Liver (tissue), 3 donors: Measurements from ENCODE around the gene PDXDC1.
"Not testable (repeated sequence)": the region's sequence is repeated elsewhere in the genome, so short reads cannot be mapped to it uniquely, and the experiment has no call there.

Source experiments
- EGR1 ChIP-seq, 2 donors: IDR thresholded peaks; 2 replicates each; pipeline ENCODE4 v1.6.1; 2016 to 2018; ENCODE audit warnings: antibody characterized with exemption in 2 of 2, low read depth in 2 of 2
- FOXA1 ChIP-seq: IDR thresholded peaks from 2 replicates; pipeline ENCODE4 v1.6.1; 2016; ENCODE audit warnings: antibody characterized with exemption
- JUND ChIP-seq, 2 donors: IDR thresholded peaks; 2 replicates each; pipeline ENCODE4 v1.6.1; 2016; ENCODE audit warnings: antibody characterized with exemption in 2 of 2
- RAD21 ChIP-seq, 2 donors: IDR thresholded peaks; 2 replicates each; pipeline ENCODE4 v1.6.1; 2016; ENCODE audit warnings: antibody characterized with exemption in 2 of 2, mild to moderate bottlenecking in 2 of 2
- RXRA ChIP-seq, 2 donors: IDR thresholded peaks; 2 replicates each; pipeline ENCODE4 v1.6.1; 2017 to 2018; ENCODE audit warnings: antibody characterized with exemption in 2 of 2, mild to moderate bottlenecking in 1 of 2
- SP1 ChIP-seq: IDR thresholded peaks from 2 replicates; pipeline ENCODE4 v1.6.1; 2018; ENCODE audit warnings: antibody characterized with exemption, mild to moderate bottlenecking
- TAF1 ChIP-seq: conservative IDR thresholded peaks from 2 replicates; pipeline ENCODE4 v1.6.1; 2016; ENCODE audit warnings: antibody characterized with exemption, mild to moderate bottlenecking
- YY1 ChIP-seq: IDR thresholded peaks from 2 replicates; pipeline ENCODE4 v1.6.1; 2016; ENCODE audit warnings: antibody characterized with exemption, mild to moderate bottlenecking
- TF ChIP-seq, protein P1 (sequence below): fragments of 150-350 bp; IDR thresholded peaks from 2 replicates; pipeline ENCODE4 v1.5.1; 2017; ENCODE audit warnings: improper control_type of control experiment, low read depth, low read length; ENCODE audit not compliant: missing input control
- TF ChIP-seq, protein P2 (sequence below): IDR thresholded peaks from 2 replicates; pipeline ENCODE4 v1.6.1; 2016; ENCODE audit warnings: antibody characterized with exemption
- TF ChIP-seq, protein P3 (sequence below): IDR thresholded peaks from 2 replicates; pipeline ENCODE4 v1.6.1; 2016; ENCODE audit warnings: antibody characterized with exemption
- TF ChIP-seq, protein P4 (sequence below): IDR thresholded peaks from 2 replicates; pipeline ENCODE4 v1.6.1; 2016; ENCODE audit warnings: antibody characterized with exemption, mild to moderate bottlenecking
- TF ChIP-seq, protein P5 (sequence below): IDR thresholded peaks from 2 replicates; pipeline ENCODE4 v1.6.1; 2016; ENCODE audit warnings: antibody characterized with exemption
- donor health status: healthy.
- donor health status: healthy.

DNA sequence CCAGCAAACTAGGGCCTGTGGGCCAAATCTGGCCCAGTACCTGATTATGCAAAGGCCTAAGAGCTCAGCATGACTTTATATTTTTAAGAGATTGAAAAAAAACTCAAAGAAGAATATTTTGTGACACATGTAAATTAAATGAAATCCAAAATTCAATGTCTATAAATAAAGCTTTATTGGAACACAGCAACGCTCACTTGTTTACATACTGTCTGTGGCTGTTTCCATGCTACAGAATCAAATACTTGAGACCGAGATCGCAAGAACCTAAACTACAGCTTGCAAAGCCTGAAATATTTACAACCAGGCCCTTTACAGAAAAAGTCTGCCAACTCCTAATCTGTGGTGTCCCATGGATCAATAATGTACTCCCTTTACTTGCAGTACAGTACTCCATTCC is 5.0 kb upstream of the PDXDC1 start:
- TF ChIP-seq, protein P1, sequence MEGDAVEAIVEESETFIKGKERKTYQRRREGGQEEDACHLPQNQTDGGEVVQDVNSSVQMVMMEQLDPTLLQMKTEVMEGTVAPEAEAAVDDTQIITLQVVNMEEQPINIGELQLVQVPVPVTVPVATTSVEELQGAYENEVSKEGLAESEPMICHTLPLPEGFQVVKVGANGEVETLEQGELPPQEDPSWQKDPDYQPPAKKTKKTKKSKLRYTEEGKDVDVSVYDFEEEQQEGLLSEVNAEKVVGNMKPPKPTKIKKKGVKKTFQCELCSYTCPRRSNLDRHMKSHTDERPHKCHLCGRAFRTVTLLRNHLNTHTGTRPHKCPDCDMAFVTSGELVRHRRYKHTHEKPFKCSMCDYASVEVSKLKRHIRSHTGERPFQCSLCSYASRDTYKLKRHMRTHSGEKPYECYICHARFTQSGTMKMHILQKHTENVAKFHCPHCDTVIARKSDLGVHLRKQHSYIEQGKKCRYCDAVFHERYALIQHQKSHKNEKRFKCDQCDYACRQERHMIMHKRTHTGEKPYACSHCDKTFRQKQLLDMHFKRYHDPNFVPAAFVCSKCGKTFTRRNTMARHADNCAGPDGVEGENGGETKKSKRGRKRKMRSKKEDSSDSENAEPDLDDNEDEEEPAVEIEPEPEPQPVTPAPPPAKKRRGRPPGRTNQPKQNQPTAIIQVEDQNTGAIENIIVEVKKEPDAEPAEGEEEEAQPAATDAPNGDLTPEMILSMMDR, result not testable (repeated sequence)
- not testable (repeated sequence) for TF ChIP-seq RXRA (IDR thresholded peaks at IDR 0.05); JUND (IDR thresholded peaks at IDR 0.05); RAD21 (IDR thresholded peaks at IDR 0.05); SP1; EGR1 (IDR thresholded peaks at IDR 0.05; ENCODE audit: low read depth in 2 of 2); YY1; TAF1; FOXA1
- TF ChIP-seq, protein P2, sequence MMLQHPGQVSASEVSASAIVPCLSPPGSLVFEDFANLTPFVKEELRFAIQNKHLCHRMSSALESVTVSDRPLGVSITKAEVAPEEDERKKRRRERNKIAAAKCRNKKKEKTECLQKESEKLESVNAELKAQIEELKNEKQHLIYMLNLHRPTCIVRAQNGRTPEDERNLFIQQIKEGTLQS, result not testable (repeated sequence)
- TF ChIP-seq, protein P3, sequence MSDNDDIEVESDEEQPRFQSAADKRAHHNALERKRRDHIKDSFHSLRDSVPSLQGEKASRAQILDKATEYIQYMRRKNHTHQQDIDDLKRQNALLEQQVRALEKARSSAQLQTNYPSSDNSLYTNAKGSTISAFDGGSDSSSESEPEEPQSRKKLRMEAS, result not testable (repeated sequence)
- TF ChIP-seq, protein P4, sequence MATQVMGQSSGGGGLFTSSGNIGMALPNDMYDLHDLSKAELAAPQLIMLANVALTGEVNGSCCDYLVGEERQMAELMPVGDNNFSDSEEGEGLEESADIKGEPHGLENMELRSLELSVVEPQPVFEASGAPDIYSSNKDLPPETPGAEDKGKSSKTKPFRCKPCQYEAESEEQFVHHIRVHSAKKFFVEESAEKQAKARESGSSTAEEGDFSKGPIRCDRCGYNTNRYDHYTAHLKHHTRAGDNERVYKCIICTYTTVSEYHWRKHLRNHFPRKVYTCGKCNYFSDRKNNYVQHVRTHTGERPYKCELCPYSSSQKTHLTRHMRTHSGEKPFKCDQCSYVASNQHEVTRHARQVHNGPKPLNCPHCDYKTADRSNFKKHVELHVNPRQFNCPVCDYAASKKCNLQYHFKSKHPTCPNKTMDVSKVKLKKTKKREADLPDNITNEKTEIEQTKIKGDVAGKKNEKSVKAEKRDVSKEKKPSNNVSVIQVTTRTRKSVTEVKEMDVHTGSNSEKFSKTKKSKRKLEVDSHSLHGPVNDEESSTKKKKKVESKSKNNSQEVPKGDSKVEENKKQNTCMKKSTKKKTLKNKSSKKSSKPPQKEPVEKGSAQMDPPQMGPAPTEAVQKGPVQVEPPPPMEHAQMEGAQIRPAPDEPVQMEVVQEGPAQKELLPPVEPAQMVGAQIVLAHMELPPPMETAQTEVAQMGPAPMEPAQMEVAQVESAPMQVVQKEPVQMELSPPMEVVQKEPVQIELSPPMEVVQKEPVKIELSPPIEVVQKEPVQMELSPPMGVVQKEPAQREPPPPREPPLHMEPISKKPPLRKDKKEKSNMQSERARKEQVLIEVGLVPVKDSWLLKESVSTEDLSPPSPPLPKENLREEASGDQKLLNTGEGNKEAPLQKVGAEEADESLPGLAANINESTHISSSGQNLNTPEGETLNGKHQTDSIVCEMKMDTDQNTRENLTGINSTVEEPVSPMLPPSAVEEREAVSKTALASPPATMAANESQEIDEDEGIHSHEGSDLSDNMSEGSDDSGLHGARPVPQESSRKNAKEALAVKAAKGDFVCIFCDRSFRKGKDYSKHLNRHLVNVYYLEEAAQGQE, result not testable (repeated sequence)
- TF ChIP-seq, protein P5, sequence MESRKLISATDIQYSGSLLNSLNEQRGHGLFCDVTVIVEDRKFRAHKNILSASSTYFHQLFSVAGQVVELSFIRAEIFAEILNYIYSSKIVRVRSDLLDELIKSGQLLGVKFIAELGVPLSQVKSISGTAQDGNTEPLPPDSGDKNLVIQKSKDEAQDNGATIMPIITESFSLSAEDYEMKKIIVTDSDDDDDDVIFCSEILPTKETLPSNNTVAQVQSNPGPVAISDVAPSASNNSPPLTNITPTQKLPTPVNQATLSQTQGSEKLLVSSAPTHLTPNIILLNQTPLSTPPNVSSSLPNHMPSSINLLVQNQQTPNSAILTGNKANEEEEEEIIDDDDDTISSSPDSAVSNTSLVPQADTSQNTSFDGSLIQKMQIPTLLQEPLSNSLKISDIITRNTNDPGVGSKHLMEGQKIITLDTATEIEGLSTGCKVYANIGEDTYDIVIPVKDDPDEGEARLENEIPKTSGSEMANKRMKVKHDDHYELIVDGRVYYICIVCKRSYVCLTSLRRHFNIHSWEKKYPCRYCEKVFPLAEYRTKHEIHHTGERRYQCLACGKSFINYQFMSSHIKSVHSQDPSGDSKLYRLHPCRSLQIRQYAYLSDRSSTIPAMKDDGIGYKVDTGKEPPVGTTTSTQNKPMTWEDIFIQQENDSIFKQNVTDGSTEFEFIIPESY, result not testable (repeated sequence)
